Prostate gland (tissue), 2 donors: ENCODE data around the gene VAV2.

ENCODE experiments used
- CTCF ChIP-seq, 4 experiments: fragments of 200-600 bp in 2 of 4; fragments of 450-650 bp in 2 of 4; sonication (generic) in 2 of 4; IDR thresholded peaks; 1 replicate in 3 of 4; 2 replicates in 1 of 4; pipeline ENCODE4 v1.5.1; 2016 to 2019; ENCODE audit warnings: antibody characterized with exemption in 4 of 4, mild to moderate bottlenecking in 2 of 4, moderate library complexity in 2 of 4
- POLR2A ChIP-seq: fragments of 450-650 bp; IDR thresholded peaks from one replicate; pipeline ENCODE4 v1.6.1; 2016; ENCODE audit warnings: antibody characterized with exemption, mild to moderate bottlenecking
- POLR2AphosphoS5 ChIP-seq: sonication (generic); formaldehyde crosslinking; IDR thresholded peaks from one replicate; pipeline ENCODE4 v1.6.1; 2017; ENCODE audit warnings: antibody characterized with exemption

GRCh38 chr9:134041649-134041962, 49.5 kb upstream of the VAV2 start:
- no peak for TF ChIP-seq CTCF (IDR thresholded peaks at IDR 0.05)
- TF ChIP-seq POLR2AphosphoS5: no peak
- TF ChIP-seq POLR2A: no peak
